MG63 (cell line): Measurements from ENCODE around the gene SLC17A5. TPM values are rescaled to one million over a fixed set of nuclear protein-coding genes. Genes with fewer than 3 reads are reported as not detected.
A peak's percentile ranks its signal among the peaks of the same experiment; 100 is the strongest.
"Not testable (repeated sequence)": the region's sequence is repeated elsewhere in the genome, so short reads cannot be mapped to it uniquely, and the experiment has no call there.

ENCODE experiments used
- DNase-seq: peaks from one replicate; pipeline ENCODE4 v3.0.0-alpha.2; 2020
- H3K27me3 ChIP-seq: fragments of 250-450 bp; sonication (Bioruptor Pico); 2 replicates; pipeline ENCODE4 v1.5.1; 2020; ENCODE audit warnings: mild to moderate bottlenecking, moderate library complexity
- H3K36me3 ChIP-seq: fragments of 250-450 bp; sonication (Bioruptor Pico); 2 replicates; pipeline ENCODE4 v1.5.1; 2020; ENCODE audit warnings: mild to moderate bottlenecking, moderate library complexity
- H3K4me3 ChIP-seq: fragments of 250-450 bp; sonication (Bioruptor Pico); 2 replicates; pipeline ENCODE4 v1.5.1; 2020; ENCODE audit warnings: mild to moderate bottlenecking, moderate library complexity
- H3K9me3 ChIP-seq: fragments of 250-450 bp; sonication (Bioruptor Pico); 2 replicates; pipeline ENCODE4 v1.5.1; 2020; ENCODE audit warnings: mild to moderate bottlenecking, moderate library complexity
- total RNA-seq: library from RNA; depleted of rRNA; stranded (reverse); fragments of >200 nt; shearing (Covaris generic); gene quantifications from 2 replicates; pipeline ENCODE4 v1.2.3, GENCODE V29; 2014; ENCODE audit warnings: low replicate concordance; rRNA removed

The SLC17A5 gene, protein sequence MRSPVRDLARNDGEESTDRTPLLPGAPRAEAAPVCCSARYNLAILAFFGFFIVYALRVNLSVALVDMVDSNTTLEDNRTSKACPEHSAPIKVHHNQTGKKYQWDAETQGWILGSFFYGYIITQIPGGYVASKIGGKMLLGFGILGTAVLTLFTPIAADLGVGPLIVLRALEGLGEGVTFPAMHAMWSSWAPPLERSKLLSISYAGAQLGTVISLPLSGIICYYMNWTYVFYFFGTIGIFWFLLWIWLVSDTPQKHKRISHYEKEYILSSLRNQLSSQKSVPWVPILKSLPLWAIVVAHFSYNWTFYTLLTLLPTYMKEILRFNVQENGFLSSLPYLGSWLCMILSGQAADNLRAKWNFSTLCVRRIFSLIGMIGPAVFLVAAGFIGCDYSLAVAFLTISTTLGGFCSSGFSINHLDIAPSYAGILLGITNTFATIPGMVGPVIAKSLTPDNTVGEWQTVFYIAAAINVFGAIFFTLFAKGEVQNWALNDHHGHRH
- total RNA-seq, result 8.1 and 8.4 TPM in 2 replicates

DNA sequence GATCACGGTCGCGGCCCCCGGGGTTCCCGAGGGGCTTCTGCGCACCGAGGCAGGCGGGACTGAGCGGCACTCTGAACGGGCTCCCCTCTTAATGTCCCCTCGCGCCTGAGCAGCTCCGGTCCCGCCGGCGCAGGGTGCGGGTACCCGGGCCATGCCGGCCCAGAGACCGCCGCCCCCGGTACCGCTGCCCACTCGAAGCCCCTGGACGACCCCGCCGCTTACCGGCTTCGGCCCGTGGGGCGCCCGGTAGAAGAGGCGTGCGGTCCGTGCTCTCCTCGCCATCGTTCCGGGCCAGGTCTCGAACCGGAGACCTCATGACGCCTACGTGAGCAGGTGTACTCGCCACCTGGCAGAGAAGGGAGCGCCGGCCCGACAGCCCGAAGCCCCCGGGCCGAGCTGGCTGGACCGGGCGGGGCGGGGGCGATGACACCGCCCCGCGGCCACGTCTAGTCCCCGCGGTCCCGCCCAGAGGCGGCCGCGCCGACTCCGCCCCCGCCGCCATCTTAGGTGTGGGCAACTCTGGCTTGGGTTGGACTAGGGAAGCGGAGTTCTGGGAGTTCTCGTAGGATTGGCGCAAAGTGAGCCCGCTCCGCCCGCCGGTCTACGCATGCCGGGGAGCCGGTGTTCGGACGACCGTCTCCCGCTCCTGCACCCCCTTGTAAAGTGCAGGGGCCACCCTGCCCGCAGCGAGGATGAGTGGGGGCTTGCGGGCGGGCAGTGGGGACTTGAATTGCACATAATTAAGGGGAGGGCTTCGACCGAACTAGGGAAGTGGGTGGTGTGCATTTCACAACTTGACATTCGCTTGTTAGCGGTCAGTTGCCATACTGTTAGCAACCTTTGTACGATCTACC, at the start of gene SLC17A5:
TSS of gene SLC17A5 (minus strand) at position 422 of the 854 bp plus-strand sequence. CDS start at position 316, 106 bp downstream.
- no peaks in the 10 kb centered on the region for H3K27me3 ChIP-seq
- H3K36me3 ChIP-seq, result peaks cover 2% of the 10 kb centered on the region; the same call in 1 of the 2 replicates
- H3K9me3 ChIP-seq, result no peaks in the 10 kb centered on the region
- H3K4me3 ChIP-seq, result peak within 1 kb of the TSS; percentile 85
- DNase-seq, result peak; percentile 93

DNA sequence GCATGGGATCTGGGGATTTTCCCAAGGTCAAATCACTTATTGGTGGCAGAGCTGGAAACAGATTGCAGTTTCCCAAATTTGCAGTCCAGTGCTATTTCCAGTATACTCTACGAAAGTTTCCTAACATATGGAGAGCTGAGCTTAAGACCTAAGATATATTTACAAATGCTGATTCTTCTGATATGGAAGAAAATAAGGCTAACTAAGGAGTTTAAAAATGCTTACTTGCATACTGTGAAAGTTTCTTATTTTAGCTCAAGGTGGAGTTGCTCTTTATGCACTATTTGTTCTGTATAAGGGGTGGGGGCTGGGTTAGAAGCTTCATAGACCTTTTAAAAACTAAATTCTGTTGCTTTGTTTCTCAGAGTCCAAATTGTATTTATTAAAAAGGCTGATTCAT, 49.7 kb upstream of the SLC17A5 start:
- no peak for DNase-seq
- H3K4me3 ChIP-seq, result no peak overlapping the region
- no peaks in the 10 kb centered on the region for H3K9me3 ChIP-seq
- no peaks in the 10 kb centered on the region for H3K27me3 ChIP-seq
- H3K36me3 ChIP-seq, result peaks cover 54% of the 10 kb centered on the region

DNA sequence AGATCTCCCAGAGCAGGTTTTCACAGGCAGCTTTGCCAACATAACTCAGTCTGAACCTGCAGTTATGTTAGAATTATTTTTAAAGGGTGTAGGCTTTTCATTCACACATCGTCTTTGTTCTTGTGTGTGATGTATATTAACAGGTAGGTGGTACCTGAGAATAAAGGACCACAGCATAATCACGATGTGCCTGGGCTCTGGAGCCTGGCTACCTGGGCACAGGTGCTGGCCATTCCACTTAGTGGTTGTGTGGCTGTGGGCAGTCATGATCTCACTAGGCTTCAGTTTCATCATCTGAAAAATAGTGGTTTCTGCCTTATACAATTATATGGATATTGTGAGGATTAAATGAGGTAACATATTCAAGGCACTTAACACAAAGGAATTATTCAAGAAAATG, 48.7 kb upstream of the SLC17A5 start:
- H3K9me3 ChIP-seq, result no peaks in the 10 kb centered on the region

DNA sequence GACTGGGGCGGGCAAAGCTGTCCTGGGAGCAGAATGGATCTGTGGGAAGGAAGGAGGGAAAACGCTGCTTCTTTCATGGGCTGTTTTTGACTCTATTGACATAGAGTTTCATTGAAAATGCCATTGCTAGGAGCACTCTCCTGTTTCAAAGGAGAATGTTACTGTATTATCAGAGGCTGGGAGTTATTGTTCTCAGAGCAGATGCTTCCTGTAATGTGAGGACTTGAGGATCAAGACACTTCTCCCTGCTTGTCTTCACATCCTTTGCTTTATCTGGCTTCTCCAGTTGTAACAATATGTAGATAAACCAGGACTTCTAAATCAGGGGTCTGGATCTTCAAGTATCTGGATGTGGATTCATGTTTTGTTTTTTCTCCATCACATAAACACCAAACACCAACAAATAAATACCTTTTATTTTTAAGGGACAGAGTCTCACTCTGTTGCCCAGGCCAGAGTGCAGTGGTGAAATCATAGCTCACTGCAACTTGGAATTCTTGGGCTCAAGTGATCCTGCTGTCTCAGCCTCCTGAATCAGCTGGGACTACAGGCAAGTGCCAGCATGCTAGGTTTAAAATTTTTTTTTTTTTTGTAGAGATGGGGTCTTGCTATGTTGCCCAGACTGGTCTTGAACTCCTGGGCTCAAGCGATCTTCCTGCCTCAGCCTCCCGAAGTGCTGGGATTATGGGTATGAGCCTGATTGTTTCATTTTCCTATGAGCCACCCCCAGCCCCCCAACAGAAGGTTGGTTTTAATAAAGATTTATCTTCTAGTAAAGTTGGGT, 46.1 kb upstream of the SLC17A5 start:
- Histone ChIP-seq H3K9me3 (no peaks in the 10 kb centered on the region), H3K4me3 (no peak overlapping the region), H3K27me3 (no peaks in the 10 kb centered on the region), H3K36me3 (peaks cover 43% of the 10 kb centered on the region)
- no peak for DNase-seq

More for the DNA sequence above, 48.7 kb upstream of the SLC17A5 start:
- H3K4me3 ChIP-seq, result no peak overlapping the region
- peaks cover 60% of the 10 kb centered on the region for H3K36me3 ChIP-seq
- no peak for DNase-seq
- no peaks in the 10 kb centered on the region for H3K27me3 ChIP-seq

DNA sequence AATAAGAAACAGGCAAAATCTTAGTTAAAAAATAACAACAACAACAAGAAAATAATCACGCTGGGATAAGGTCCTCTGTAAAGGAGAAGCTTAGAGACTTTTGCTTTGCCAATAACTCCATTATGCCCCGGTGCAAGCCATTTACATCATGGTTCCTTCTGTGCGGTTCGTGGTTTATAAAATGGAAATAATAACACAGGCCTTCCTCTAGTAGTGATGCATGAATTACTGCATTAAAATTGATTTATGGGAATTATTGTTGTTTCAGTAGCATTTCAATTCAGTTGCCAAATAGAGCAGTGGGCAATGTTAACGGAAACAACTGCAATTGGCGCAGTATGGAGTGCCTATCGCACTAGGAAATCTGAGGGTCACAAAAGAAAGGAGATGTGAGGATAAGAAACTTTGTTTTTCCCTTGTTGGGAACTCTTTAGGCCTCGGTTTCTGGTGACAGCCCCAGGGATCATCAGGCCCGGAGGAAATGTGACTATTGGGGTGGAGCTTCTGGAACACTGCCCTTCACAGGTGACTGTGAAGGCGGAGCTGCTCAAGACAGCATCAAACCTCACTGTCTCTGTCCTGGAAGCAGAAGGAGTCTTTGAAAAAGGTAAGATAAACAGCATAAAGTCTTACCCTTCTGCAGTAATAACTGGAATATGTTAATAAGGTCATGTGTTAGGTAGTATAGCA, 43.3 kb upstream of the SLC17A5 start:
- Histone ChIP-seq H3K4me3 (peak overlapping the region; percentile 58), H3K9me3 (no peaks in the 10 kb centered on the region), H3K27me3 (no peaks in the 10 kb centered on the region), H3K36me3 (peaks cover 26% of the 10 kb centered on the region)
- DNase-seq, result no peak

DNA sequence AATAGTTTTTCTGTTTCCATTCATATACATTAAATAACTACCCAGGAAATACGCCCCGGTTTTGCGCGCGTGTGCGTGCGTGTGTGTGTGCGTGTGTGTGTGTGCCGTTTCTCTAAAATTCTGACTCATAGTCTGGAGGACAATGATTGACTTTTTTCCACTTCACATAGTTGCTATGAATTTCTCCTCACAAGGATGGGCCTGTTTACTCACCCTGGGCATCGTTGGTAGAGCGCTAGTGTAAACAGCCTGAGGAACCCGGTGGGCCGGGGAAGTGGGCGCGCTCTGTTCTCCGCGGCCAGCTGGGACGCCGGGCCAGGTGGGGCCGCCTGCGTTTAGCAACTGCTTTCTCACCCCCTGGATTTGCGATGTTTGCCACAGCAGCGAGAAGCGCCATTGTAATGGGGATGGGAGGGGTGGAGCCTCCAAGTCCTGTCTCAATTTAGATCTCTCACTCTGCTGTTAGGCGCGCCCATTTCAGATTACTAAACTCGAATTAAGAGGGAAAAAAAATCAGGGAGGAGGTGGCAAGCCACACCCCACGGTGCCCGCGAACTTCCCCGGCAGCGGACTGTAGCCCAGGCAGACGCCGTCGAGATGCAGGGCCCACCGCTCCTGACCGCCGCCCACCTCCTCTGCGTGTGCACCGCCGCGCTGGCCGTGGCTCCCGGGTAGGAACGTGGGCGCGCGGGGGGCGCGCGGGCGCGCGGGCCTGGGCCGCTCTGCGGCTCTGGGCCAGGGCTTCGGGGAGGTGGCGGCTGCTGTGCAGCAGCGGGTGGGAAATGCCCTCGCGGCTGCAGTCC, 42.0 kb upstream of the SLC17A5 start, which contains the start of gene CD109:
TSS of gene CD109 (plus strand) at position 585 of the 803 bp plus-strand sequence. CDS start at position 598, 13 bp downstream.
- Histone ChIP-seq H3K4me3 (peak within 1 kb of the TSS; percentile 58), H3K27me3 (no peaks in the 10 kb centered on the region), H3K36me3 (peaks cover 21% of the 10 kb centered on the region), H3K9me3 (no peaks in the 10 kb centered on the region)
- DNase-seq, result peak; percentile 80

DNA sequence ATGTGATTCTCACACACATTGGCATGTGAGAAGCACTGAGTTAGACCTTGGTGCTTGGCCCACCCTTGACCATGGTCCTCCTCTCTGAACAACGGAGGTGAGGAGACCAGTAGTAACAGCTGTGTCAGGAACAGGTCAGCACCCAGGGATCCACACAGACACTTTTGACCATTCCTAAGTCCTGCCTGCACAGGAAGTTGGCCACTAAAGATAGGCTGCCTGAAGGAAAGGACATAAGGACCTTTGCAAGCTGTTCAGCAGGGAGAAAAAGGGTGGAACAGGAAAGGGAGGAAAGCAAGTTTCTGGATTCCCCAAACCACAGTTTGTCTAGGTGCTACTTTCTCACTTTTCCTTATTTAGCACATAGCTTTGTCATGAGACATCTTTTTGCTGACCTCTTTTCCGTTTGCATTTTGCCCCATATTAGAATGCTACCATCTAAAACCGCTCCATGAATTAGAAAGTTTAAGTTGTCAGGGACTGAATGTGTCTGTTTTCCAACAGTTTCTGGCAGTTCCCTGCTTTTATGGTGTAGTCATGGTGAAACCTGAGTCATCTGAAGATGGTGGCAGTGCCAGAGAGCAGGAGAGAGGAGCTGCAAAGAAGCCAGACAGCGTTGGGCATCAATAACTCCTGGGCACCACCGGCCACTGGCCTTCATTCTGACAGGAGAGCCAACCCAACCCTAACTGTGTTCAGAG, 41.1 kb upstream of the SLC17A5 start:
- Histone ChIP-seq H3K4me3 (peak overlapping the region; percentile 58), H3K9me3 (no peaks in the 10 kb centered on the region), H3K27me3 (no peaks in the 10 kb centered on the region), H3K36me3 (peaks cover 20% of the 10 kb centered on the region)
- DNase-seq, result peak; percentile 76

DNA sequence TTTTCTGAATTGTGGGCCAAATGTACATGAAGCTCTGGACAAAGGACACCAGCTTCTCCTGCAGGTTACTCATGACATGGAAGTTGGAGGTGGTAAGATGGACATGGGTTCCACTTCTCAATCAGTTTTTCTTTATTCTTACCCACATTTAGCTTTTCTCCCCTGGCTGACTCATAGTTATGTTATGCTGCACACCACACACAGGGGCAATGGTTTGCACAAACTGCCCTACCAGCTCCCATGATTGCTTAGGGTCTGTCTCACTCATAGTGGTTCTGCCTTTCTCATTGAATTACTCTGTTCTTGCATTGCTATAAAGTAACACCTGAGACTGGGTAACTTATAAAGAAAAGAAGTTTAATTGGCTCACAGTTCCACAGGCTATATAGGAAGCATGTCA, 37.7 kb upstream of the SLC17A5 start:
- Histone ChIP-seq H3K27me3 (no peaks in the 10 kb centered on the region), H3K9me3 (no peaks in the 10 kb centered on the region), H3K4me3 (no peak overlapping the region), H3K36me3 (no peaks in the 10 kb centered on the region)
- DNase-seq, result no peak

DNA sequence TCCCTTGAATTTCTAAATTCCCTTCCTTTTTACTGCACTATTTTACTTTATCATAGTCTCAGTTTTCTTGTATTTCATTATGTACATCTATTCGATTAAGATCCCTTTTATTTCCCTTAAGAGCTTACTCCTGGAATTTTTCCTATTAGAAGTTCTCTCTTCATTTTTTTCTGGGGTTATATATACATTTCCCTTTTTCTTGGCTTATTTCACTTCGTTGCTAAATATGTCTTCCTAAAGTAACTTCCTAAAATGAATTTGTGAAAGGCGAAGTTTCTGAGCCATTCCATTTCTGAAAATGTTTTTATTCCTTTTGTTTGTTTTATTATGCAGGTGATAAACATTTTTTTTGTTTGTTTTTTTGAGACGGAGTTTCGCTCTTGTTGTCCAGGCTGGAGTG, 36.3 kb upstream of the SLC17A5 start:
- H3K9me3 ChIP-seq, result no peaks in the 10 kb centered on the region
- H3K4me3 ChIP-seq, result no peak overlapping the region
- no peak for DNase-seq
- H3K36me3 ChIP-seq, result no peaks in the 10 kb centered on the region
- H3K27me3 ChIP-seq, result no peaks in the 10 kb centered on the region

DNA sequence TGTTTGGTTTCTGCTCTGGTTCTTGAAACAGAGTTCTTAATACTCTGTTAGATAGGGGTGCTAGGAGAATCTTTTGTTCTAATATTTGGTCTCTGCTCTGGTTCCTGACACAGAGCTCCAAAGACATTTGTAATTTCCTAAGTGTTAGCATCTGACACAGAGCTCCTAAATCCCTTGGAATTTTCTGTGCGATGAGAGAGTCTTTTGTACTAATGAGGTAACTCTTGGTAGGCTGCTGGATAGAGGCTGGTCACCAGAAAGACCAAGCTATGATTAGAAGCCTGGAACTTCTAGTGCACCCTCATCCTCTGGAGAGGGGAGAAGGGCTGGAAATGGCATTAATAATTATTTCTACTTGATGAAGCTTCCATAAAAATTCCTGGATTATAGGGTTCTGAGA, 34.6 kb upstream of the SLC17A5 start:
- DNase-seq, result no peak
- H3K27me3 ChIP-seq, result no peaks in the 10 kb centered on the region
- no peaks in the 10 kb centered on the region for H3K9me3 ChIP-seq
- H3K36me3 ChIP-seq, result no peaks in the 10 kb centered on the region
- H3K4me3 ChIP-seq, result no peak overlapping the region

DNA sequence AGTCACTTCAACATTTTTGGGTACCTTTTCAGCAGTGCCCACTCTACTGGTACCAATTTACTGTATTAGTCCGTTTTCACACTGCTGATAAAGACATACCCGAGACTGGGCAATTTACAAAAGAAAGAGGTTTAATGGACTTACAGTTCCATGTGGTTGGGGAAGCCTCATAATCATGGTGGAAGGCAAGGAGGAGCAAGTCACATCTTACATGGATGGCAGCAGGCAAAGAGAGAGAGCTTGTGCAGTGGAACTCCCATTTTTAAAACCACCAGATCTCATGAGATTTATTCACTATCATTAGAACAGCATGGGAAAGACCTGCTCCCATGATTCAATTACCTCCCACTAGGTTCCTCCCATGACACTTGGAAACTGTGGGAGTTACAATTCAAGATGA, 29.8 kb upstream of the SLC17A5 start:
- not testable (repeated sequence) for H3K4me3 ChIP-seq, H3K9me3 ChIP-seq, DNase-seq, H3K27me3 ChIP-seq, H3K36me3 ChIP-seq

DNA sequence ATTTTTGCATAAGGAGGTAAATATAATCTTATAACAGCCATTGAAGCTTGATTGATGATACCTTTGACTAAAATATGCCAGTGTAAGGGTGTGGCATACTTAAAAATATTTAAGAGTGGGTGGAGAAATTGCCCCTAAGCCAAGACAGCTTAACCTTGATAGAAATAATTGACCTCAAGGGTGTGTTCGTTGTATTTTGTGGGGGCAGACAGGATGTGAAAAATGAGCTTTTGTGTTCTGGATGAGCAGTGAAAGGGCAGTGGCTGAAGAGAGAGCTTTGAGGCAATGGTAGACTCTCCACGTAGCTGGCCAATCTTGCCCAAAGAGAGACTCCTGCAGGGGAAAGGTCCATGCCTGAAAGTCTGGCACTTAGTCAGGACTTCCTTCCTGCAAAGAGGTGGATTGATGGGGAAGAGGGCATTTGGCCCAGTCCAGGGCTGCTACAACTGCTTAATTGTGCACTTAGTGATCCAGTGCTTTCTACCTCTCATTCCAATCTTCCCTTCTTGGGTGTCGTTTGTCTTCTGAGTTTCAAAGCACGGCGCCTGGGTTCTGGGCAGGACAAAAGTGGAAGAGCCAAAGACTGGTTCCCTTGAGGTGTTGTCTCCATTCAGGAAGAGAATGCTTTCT, 26.6 kb upstream of the SLC17A5 start:
- Histone ChIP-seq H3K9me3 (no peaks in the 10 kb centered on the region), H3K27me3 (no peaks in the 10 kb centered on the region), H3K36me3 (no peaks in the 10 kb centered on the region), H3K4me3 (no peak overlapping the region)
- DNase-seq, result no peak

DNA sequence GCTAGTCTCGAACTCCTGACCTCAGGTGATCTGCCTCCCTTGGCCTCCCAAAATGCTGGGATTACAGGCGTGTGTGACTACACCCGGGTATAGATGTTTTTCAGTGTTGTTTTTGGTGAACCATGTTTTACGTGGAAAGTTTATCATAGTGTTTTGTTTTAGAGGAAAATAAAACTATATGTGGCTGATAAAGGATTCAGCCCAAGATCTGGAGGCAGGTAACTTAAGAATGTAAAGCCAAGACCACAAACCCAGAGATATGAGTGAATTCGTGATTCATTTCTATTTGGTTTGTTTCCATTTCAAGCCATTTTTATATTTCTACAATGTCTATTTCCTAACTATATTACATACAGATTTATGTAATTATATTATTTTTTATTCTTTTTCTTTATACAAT, 26.1 kb upstream of the SLC17A5 start:
- not testable (repeated sequence) for H3K9me3 ChIP-seq, H3K27me3 ChIP-seq, H3K4me3 ChIP-seq, DNase-seq, H3K36me3 ChIP-seq

DNA sequence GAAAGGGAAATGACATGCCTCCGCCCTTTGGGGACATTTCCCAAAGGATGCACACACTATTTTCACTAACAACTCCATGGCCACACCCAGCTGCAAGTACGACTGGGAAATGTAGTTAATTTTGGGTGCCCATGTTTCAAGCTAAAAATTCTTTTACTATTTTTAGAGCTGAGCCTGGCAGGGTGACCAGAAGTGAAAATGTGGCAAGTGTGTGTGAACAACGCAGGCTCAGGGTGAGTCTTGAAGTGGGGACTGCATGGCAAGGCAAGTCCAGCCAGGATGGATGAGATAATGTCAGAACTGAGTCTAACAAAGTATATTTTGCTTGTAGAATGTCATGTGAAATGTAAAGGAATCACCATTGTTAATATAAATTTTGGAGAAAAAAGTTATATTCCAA, 25.2 kb upstream of the SLC17A5 start:
- no peak overlapping the region for H3K4me3 ChIP-seq
- no peaks in the 10 kb centered on the region for H3K27me3 ChIP-seq
- no peaks in the 10 kb centered on the region for H3K36me3 ChIP-seq
- DNase-seq, result no peak
- no peaks in the 10 kb centered on the region for H3K9me3 ChIP-seq
